Karpas-422 (cell line): Measurements from ENCODE around the gene C4orf50. TPM values are rescaled to one million over a fixed set of nuclear protein-coding genes. Genes with fewer than 3 reads are reported as not detected.

Experiments used
- DNase-seq: peaks from one replicate; pipeline ENCODE4 v3.0.0-alpha.2; 2015
- H2AFZ ChIP-seq: fragments of 200-600 bp; sonication (generic); 2 replicates; pipeline ENCODE4 v1.6.1; 2014; ENCODE audit warnings: antibody characterized with exemption, low read length, mixed read lengths
- H3K27ac ChIP-seq: fragments of 200-600 bp; sonication (generic); 2 replicates; pipeline ENCODE4 v1.5.1; 2014; ENCODE audit warnings: mild to moderate bottlenecking, low read length, moderate library complexity
- H3K27me3 ChIP-seq: fragments of 200-600 bp; sonication (generic); 2 replicates; pipeline ENCODE4 v1.6.1; 2014; ENCODE audit warnings: low read length, mixed read lengths
- H3K36me3 ChIP-seq: fragments of 200-600 bp; sonication (generic); 2 replicates; pipeline ENCODE4 v1.6.1; 2014; ENCODE audit warnings: low read length, mixed read lengths; ENCODE audit not compliant: insufficient read depth
- H3K4me1 ChIP-seq: fragments of 200-600 bp; sonication (generic); 2 replicates; pipeline ENCODE4 v1.6.1; 2014; ENCODE audit warnings: mild to moderate bottlenecking, low read length, mixed read lengths
- H3K4me2 ChIP-seq: fragments of 200-600 bp; sonication (generic); 2 replicates; pipeline ENCODE4 v1.6.1; 2014; ENCODE audit warnings: low read length, low read depth, mild to moderate bottlenecking; ENCODE audit not compliant: poor library complexity, severe bottlenecking
- H3K4me3 ChIP-seq: fragments of 200-600 bp; sonication (generic); 2 replicates; pipeline ENCODE4 v1.5.1; 2014; ENCODE audit warnings: mild to moderate bottlenecking, antibody characterized with exemption, low read length, mixed read lengths
- H3K79me2 ChIP-seq: fragments of 200-600 bp; sonication (generic); 2 replicates; pipeline ENCODE4 v1.6.1; 2014; ENCODE audit warnings: mild to moderate bottlenecking, low read length, mixed read lengths
- H3K9ac ChIP-seq: fragments of 200-600 bp; sonication (generic); 2 replicates; pipeline ENCODE4 v1.6.0; 2014; ENCODE audit warnings: low read length
- H3K9me2 ChIP-seq: fragments of 200-600 bp; sonication (generic), shearing (Covaris generic); replicated peaks from 2 replicates; pipeline ENCODE4 v1.6.0; 2014; ENCODE audit warnings: mild to moderate bottlenecking, low read length, moderate library complexity; ENCODE audit not compliant: insufficient read depth
- H3K9me3 ChIP-seq: fragments of 300-700, 200-600 bp; sonication (generic); 2 replicates; pipeline ENCODE4 v1.6.1; 2014; ENCODE audit warnings: low read length, mixed read lengths
- H4K20me1 ChIP-seq: fragments of 200-600 bp; sonication (generic); 2 replicates; pipeline ENCODE4 v1.6.1; 2014; ENCODE audit warnings: mild to moderate bottlenecking, antibody characterized with exemption, low read length, low read depth; ENCODE audit not compliant: insufficient read depth
- total RNA-seq: library from RNA; depleted of rRNA; stranded (reverse); fragments of >200 nt; shearing (Covaris generic); gene quantifications from 2 replicates; pipeline ENCODE4 v1.2.3, GENCODE V29; 2014; ENCODE audit warnings: low replicate concordance

The C4orf50 gene
- total RNA-seq, 1 experiment from 2014 or later = 0.19 TPM

DNA sequence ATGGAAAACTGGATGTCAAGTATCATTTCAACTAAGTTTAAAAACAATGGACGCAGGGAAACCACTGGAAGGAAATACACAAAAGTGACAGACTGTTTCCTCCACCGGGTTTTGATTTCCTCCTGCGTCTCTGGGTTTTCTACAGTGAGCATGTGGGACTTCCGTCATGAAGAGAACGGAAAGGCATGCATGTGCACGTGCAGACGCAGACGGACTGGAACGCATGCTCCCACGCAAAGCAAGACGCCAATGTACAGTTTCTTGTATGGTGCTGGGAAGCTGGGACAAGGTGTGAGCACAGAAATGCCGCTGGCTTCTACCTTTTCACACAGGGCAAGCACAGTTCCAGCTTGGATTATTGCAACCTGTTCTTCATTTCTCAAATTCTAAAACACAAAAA, 30.3 kb upstream of the C4orf50 start:
- H3K27me3 ChIP-seq = no peaks in the 10 kb centered on the region
- H3K9me2 ChIP-seq = no peaks in the 10 kb centered on the region
- H3K27ac ChIP-seq = no peak overlapping the region
- no peak overlapping the region for H3K9ac ChIP-seq
- no peaks in the 10 kb centered on the region for H3K9me3 ChIP-seq
- H2AFZ ChIP-seq = no peak overlapping the region
- no peak for DNase-seq
- no peak overlapping the region for H3K4me2 ChIP-seq
- no peak overlapping the region for H3K4me3 ChIP-seq
- H4K20me1 ChIP-seq = no peaks in the 10 kb centered on the region
- H3K4me1 ChIP-seq = no peaks in the 10 kb centered on the region
- no peaks in the 10 kb centered on the region for H3K36me3 ChIP-seq
- H3K79me2 ChIP-seq = no peaks in the 10 kb centered on the region

DNA sequence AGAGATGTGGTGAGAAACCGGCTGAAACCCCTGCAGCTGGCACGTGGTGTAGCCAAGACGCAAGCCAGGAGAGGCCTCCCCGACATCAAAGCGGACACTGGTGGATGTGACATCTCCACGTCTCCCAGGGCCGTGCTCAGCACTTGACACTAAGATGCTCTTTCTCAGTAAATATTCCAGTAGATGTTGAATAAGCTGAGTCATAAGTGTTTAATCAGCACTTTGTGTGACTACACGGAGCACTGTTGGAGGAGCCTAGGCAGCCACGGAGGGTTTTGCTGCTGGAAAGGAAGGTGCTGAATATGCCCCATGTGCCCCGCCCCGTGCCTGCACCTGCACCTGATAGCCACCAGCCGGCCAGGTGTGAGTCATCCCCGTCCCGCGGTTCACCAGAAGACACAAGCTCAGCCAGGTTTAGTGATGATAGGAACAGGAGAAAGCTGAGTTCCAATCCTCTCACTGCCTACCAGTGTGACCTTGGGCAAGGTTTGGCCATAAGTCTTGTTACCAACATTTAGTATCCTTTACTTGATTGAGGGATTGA, 29.0 kb upstream of the C4orf50 start:
- H3K79me2 ChIP-seq = no peaks in the 10 kb centered on the region
- no peaks in the 10 kb centered on the region for H3K9me2 ChIP-seq
- no peak overlapping the region for H2AFZ ChIP-seq
- H3K4me1 ChIP-seq = no peaks in the 10 kb centered on the region; the same call in 1 of the 2 replicates
- no peaks in the 10 kb centered on the region for H4K20me1 ChIP-seq
- H3K9me3 ChIP-seq = no peaks in the 10 kb centered on the region
- no peak overlapping the region for H3K4me3 ChIP-seq
- no peak overlapping the region for H3K9ac ChIP-seq
- H3K27ac ChIP-seq = no peak overlapping the region
- H3K4me2 ChIP-seq = no peak overlapping the region
- H3K36me3 ChIP-seq = no peaks in the 10 kb centered on the region
- no peak for DNase-seq
- no peaks in the 10 kb centered on the region for H3K27me3 ChIP-seq

DNA sequence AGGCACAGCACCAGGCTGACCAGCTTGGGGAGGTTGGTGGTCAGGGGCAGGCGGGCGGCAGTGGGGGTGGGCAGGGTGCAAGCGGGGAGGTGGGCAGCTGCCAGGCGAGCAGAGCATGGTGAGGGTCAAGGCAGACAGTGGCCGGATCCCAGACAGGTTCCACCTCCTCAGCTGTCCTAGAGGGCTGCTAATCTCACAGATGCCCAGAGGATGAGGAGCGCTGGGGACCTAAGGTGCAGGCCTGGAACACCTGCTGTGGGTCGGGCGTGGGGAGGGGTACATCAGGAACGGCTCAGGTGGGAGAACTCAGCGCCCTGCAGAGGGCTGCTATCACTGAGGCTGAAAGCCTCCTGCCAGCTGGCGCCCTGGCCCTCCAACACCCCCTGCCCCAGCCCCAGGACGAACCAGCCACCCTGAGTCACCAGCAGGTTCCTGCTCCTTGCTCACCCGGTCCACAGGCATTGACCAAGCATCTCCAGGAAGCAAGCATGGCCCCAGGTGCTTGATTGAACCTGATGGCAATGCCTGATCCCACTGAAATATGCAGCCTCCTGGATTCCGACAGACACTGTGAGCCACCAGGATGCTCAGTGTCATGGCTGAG, 28.4 kb upstream of the C4orf50 start:
- Histone ChIP-seq H2AFZ (no peak overlapping the region), H3K27me3 (no peaks in the 10 kb centered on the region), H3K36me3 (no peaks in the 10 kb centered on the region), H3K9ac (no peak overlapping the region), H3K4me1 (peaks cover 6% of the 10 kb centered on the region), H4K20me1 (no peaks in the 10 kb centered on the region), H3K9me2 (no peaks in the 10 kb centered on the region), H3K9me3 (no peaks in the 10 kb centered on the region), H3K4me3 (no peak overlapping the region), H3K79me2 (no peaks in the 10 kb centered on the region), H3K4me2 (no peak overlapping the region), H3K27ac (no peak overlapping the region)
- DNase-seq = no peak

DNA sequence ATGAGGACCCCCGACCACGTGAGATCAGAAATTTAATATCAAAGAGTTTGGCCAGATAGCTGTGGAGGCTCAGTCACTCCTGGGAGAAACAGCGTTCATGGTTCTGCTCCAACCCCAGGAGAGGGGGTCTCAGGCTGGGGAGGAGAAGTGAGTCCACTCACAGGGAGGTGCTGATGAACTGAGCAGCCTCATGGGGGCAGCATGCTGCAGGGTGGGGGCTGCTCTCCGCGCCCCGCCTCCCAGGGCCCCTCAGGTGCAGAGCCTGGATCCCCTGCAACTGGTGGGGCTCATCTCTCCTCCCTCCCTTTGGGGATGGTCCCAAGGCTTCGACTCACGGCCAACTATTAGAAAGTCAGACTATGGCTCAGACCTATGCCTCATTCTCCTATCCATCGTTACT, 26.6 kb upstream of the C4orf50 start:
- no peaks in the 10 kb centered on the region for H4K20me1 ChIP-seq
- H3K9me3 ChIP-seq = no peaks in the 10 kb centered on the region
- no peak overlapping the region for H3K27ac ChIP-seq
- H3K4me2 ChIP-seq = no peak overlapping the region
- H2AFZ ChIP-seq = no peak overlapping the region
- no peak for DNase-seq
- H3K27me3 ChIP-seq = no peaks in the 10 kb centered on the region
- no peak overlapping the region for H3K9ac ChIP-seq
- H3K4me1 ChIP-seq = peaks cover 6% of the 10 kb centered on the region
- no peaks in the 10 kb centered on the region for H3K9me2 ChIP-seq
- no peaks in the 10 kb centered on the region for H3K36me3 ChIP-seq
- H3K4me3 ChIP-seq = no peak overlapping the region
- no peaks in the 10 kb centered on the region for H3K79me2 ChIP-seq

DNA sequence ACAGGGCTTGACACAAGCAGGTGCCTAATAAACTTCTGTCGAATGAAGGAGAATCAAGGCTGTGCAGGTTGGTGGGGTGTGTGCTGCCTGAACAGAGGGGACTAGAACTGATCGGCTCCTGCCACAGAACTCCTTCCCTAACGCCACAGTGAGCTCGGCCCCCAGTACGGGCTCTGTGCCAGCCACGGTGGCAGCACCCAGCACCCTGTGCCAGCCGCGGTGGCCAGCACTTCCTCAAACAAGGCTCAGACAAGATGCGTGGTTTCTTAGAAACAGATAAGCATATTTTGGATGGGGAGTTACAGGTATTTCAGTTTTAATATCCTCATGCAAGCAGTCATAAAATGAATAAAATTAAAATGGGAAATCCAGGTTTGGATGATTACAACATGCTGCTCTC, 26.0 kb upstream of the C4orf50 start:
- Histone ChIP-seq H3K4me1 (peaks cover 6% of the 10 kb centered on the region), H3K4me3 (no peak overlapping the region), H3K79me2 (no peaks in the 10 kb centered on the region), H3K9me2 (no peaks in the 10 kb centered on the region), H3K27ac (no peak overlapping the region), H2AFZ (no peak overlapping the region), H3K4me2 (no peak overlapping the region), H3K36me3 (no peaks in the 10 kb centered on the region), H3K9ac (no peak overlapping the region), H3K27me3 (no peaks in the 10 kb centered on the region), H4K20me1 (no peaks in the 10 kb centered on the region), H3K9me3 (no peaks in the 10 kb centered on the region)
- no peak for DNase-seq

DNA sequence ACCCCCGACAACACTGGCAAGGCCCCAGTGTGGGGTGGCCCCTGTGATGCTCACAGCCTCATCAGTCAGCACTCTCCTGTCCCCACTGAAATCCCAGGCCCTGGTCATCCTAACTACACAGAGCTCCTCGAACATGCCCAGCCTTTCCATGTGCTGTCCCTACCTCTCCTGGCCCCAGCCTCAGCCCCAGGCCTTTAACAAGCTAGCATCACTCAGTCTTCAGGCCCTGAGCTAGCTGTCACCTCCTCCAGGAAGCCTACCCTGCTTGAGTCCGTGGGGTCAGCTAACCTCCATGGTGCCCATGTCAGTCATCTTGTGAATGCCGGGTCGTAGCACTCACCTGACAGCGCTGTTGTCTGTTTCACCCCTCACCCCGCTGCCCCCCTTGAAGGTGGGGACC, 25.6 kb upstream of the C4orf50 start:
- Histone ChIP-seq H3K9me3 (no peaks in the 10 kb centered on the region), H3K27me3 (no peaks in the 10 kb centered on the region), H3K4me2 (no peak overlapping the region), H3K4me3 (no peak overlapping the region), H3K9me2 (no peaks in the 10 kb centered on the region), H3K9ac (no peak overlapping the region), H4K20me1 (no peaks in the 10 kb centered on the region), H3K36me3 (no peaks in the 10 kb centered on the region), H3K79me2 (no peaks in the 10 kb centered on the region), H3K4me1 (peaks cover 6% of the 10 kb centered on the region), H2AFZ (no peak overlapping the region), H3K27ac (no peak overlapping the region)
- no peak for DNase-seq

DNA sequence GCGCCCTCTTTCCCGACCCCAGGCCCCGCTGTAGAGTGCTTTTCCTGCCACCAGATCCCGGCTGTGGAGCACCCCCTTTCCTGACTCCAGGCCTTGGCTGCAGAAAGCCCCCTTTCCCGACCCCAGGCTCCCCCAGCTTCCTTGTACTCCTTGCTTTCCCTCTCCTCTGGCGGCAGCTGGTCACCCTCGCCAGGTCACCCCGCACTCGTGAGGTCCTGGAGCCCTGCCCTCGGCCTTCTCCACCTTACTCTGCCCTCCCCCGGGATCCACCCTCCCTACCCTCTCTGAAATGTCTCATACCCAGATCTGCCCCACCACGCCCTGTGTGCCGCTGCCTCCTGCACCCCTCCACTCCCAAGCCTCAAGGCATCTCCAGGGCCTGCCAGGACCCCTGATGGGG, 25.0 kb upstream of the C4orf50 start:
- Histone ChIP-seq H3K79me2 (no peaks in the 10 kb centered on the region), H3K9me3 (no peaks in the 10 kb centered on the region), H3K27ac (no peak overlapping the region), H2AFZ (no peak overlapping the region), H3K4me3 (no peak overlapping the region), H3K9ac (no peak overlapping the region), H3K27me3 (no peaks in the 10 kb centered on the region), H3K36me3 (no peaks in the 10 kb centered on the region), H3K4me1 (peaks cover 6% of the 10 kb centered on the region), H3K9me2 (no peaks in the 10 kb centered on the region), H3K4me2 (no peak overlapping the region), H4K20me1 (no peaks in the 10 kb centered on the region)
- DNase-seq = no peak

DNA sequence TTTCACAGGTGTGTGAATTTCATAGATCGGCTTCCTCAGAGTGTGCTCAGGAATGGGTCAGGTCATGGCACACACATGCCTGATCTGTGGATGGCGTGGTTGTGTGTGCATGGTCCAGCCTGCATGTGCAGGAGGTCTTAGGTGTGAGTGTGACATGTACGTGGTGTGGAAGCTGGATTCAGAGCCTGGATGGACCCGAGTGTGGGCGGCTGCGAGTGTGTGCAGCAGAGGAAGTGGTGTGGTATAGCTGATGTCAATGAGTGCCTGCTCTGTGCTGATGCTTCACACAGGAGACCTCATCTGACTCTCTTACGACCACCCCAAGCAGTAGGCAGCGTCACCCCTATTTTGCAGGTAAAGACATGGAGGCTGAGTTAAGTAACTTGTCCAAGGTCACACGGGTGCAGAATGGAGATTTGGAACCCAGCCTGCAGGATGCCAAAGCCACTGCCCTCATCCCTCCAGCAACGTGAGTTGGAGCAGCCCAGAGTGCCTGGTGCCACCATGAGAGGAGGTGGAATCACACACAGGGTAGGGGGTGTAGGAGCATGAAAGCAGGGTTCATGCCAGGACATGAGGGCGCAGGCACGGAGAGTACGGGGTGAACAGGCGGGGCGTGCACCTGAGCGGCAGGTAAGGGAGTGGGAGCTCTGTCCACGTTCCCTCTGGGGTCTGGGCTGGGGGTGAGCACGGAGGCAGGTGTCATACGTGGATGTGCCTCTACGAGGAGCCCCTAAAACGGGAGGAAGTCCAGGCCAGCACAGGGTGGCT, 24.2 kb upstream of the C4orf50 start:
- no peaks in the 10 kb centered on the region for H4K20me1 ChIP-seq
- H3K9ac ChIP-seq = no peak overlapping the region
- no peaks in the 10 kb centered on the region for H3K9me3 ChIP-seq
- no peak overlapping the region for H3K4me2 ChIP-seq
- no peak for DNase-seq
- no peaks in the 10 kb centered on the region for H3K9me2 ChIP-seq
- no peaks in the 10 kb centered on the region for H3K36me3 ChIP-seq
- peaks cover 6% of the 10 kb centered on the region for H3K4me1 ChIP-seq
- no peaks in the 10 kb centered on the region for H3K27me3 ChIP-seq
- H3K27ac ChIP-seq = no peak overlapping the region
- H3K4me3 ChIP-seq = no peak overlapping the region
- no peak overlapping the region for H2AFZ ChIP-seq
- H3K79me2 ChIP-seq = no peaks in the 10 kb centered on the region
